ENCODE measurements around the gene TARDBP.

The TARDBP gene

DNA sequence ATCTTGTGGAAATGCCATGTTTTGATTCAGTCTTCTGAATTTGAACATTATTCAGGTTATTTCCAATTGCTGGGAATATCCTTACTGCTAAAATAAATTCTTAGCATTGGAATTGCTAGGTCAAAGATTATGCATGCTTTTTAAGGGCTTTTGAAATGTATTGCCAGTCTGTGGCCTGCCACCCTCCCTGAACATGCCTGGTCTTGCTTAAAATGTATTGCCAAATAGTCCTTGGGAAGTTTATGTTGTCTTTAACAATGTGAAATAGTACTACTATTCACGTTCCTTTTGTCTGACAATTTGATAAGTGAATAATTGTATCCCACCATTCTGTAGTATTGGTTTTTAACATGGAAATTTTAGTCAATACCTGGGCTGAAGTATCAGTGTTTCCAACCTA is 13.6 kb downstream of the TARDBP start:
- no peak for ATAC-seq

DNA sequence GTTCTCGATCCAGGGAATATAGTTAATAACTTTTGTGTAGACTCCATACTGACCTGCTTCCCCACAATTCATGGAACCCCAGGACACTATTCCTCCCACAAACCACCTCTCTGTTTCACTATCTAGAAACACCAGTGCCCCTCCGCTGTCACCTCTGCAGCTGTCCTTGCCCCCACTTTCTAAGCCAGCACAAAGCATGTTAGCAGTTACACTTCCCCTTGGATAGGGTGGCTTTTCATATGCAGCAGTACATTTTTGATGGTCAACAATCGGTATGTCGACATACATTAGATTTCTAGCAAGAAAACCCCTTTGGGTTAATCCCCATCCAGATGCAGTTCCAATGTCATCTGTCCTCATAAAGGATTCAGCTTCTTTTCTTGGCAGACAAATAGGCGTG is 14.4 kb downstream of the TARDBP start:
- no peak; the same call in 2 of the 3 replicates for ATAC-seq
- TF ChIP-seq TCF4 (CRISPR knock-in tag; IDR thresholded peaks at IDR 0.05; ENCODE audit: borderline replicate concordance) (no peak), ARNTL (CRISPR knock-in tag; IDR thresholded peaks at IDR 0.05; ENCODE audit: borderline replicate concordance, low read depth) (no peak), BACH2 (CRISPR knock-in tag; IDR thresholded peaks at IDR 0.05; ENCODE audit: borderline replicate concordance) (no peak), ESRRG (CRISPR knock-in tag; IDR thresholded peaks at IDR 0.05) (no peak), ZNF565 (CRISPR knock-in tag; conservative IDR thresholded peaks at IDR 0.05; ENCODE audit: low read depth) (no peak), TOX (CRISPR knock-in tag; IDR thresholded peaks at IDR 0.05; ENCODE audit: borderline replicate concordance) (no peak), TSHZ2 (CRISPR knock-in tag; IDR thresholded peaks at IDR 0.05) (no peak), ZNF70 (CRISPR knock-in tag; IDR thresholded peaks at IDR 0.05) (no peak), ZFP3 (CRISPR knock-in tag; IDR thresholded peaks at IDR 0.05) (no peak), GLIS3 (CRISPR knock-in tag; IDR thresholded peaks at IDR 0.05) (no peak), PPARA (CRISPR knock-in tag; IDR thresholded peaks at IDR 0.05; ENCODE audit: borderline replicate concordance) (no peak)

More for the DNA sequence above, 13.6 kb downstream of the TARDBP start:
- TF ChIP-seq ESRRG (CRISPR knock-in tag; IDR thresholded peaks at IDR 0.05), result no peak
- no peak for TF ChIP-seq PPARA (CRISPR knock-in tag; IDR thresholded peaks at IDR 0.05; ENCODE audit: borderline replicate concordance)
- no peak for TF ChIP-seq CREB5 (CRISPR knock-in tag; IDR thresholded peaks at IDR 0.05; ENCODE audit: low read depth)

DNA sequence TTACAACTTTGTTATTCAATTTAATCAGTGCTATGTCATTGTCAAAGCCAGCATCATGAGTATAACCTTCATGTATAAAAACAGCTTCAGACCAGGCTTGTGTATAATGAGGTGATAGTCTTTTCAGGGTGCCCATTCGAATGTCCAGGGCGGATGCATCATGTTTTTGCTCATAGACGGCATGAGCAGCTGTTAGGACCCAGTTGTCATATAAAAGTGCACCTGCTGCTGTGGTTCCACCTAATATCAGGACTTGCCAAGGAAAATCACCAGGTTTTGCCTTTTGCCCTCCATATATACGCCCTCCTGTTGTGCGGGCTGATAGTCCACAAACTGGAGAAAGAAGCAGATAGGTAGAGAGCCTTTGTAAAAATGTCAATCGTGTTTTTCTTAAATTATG is 14.9 kb downstream of the TARDBP start:
- no peak for ATAC-seq
- no peak for TF ChIP-seq SNAI2 (CRISPR knock-in tag; IDR thresholded peaks at IDR 0.05)
- TF ChIP-seq, protein P1, sequence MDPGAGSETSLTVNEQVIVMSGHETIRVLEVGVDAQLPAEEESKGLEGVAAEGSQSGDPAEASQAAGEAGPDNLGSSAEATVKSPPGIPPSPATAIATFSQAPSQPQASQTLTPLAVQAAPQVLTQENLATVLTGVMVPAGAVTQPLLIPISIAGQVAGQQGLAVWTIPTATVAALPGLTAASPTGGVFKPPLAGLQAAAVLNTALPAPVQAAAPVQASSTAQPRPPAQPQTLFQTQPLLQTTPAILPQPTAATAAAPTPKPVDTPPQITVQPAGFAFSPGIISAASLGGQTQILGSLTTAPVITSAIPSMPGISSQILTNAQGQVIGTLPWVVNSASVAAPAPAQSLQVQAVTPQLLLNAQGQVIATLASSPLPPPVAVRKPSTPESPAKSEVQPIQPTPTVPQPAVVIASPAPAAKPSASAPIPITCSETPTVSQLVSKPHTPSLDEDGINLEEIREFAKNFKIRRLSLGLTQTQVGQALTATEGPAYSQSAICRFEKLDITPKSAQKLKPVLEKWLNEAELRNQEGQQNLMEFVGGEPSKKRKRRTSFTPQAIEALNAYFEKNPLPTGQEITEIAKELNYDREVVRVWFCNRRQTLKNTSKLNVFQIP (CRISPR knock-in tag; IDR thresholded peaks at IDR 0.05; ENCODE audit: borderline replicate concordance, low read depth), result no peak

GRCh38 chr1:11028018-11028417 is 15.6 kb downstream of the TARDBP start:
- ATAC-seq, result no peak
- TF ChIP-seq, protein P1 (CRISPR knock-in tag; IDR thresholded peaks at IDR 0.05; ENCODE audit: borderline replicate concordance, low read depth), result no peak
- no peak for TF ChIP-seq ZNF8 (CRISPR knock-in tag; IDR thresholded peaks at IDR 0.05)

- TF ChIP-seq CSRNP3 (CRISPR knock-in tag; IDR thresholded peaks at IDR 0.05), result no peak
- TF ChIP-seq ZC3H10 (CRISPR knock-in tag; IDR thresholded peaks at IDR 0.05), result no peak
- TF ChIP-seq BACH2 (CRISPR knock-in tag; IDR thresholded peaks at IDR 0.05; ENCODE audit: borderline replicate concordance), result no peak
- TF ChIP-seq ISL1 (CRISPR knock-in tag; IDR thresholded peaks at IDR 0.05), result no peak
- no peak for ATAC-seq
Observed at GRCh38 chr1:11030865-11031264, 18.4 kb downstream of the TARDBP start.
